GM12878 (cell line): ENCODE data around the gene IRAK2. TPM values are rescaled to one million over a fixed set of nuclear protein-coding genes. Genes with fewer than 3 reads are reported as not detected.

Source experiments
- ATAC-seq: fragments of 200-7000 bp; cut with Tn5 transposase; 3 replicates; pipeline ENCODE4 v1.9.1; 2020; ENCODE audit warnings: mild to moderate bottlenecking, moderate library complexity
- BruUV-seq: library from RNA; stranded (reverse); fragments of 400-500 nt; replicated peaks from 2 replicates; lab custom pipeline; 2021; lab: Mats Ljungman, UMichigan
- CTCF ChIA-PET: fragments of 300-600 bp; sonication (Branson Sonifier 250); formaldehyde crosslinking; extraction: SDS; loops from one replicate; lab custom pipeline; 2021; ENCODE audit warnings: inconsistent platforms; lab: Yijun Ruan, JAX
- POLR2A ChIA-PET: fragments of 350-600 bp; formaldehyde crosslinking; extraction: SDS; loops from one replicate; lab custom pipeline; 2021; ENCODE audit warnings: inconsistent platforms; lab: Charles Lee
- RAD21 ChIA-PET: fragments of 300-600 bp; sonication (Branson Sonifier 250); formaldehyde crosslinking; loops from one replicate; lab custom pipeline; 2023; ENCODE audit warnings: antibody characterized with exemption; ENCODE audit not compliant: unreplicated experiment; lab: Charles Lee
- SMC1A ChIA-PET: fragments of 300-600 bp; sonication (Branson Sonifier 250); formaldehyde crosslinking; loops from one replicate; lab custom pipeline; 2023; ENCODE audit not compliant: unreplicated experiment, uncharacterized antibody; lab: Charles Lee
- DNase-seq: peaks from one replicate; pipeline ENCODE4 v3.0.0-alpha.2; 2011; ENCODE audit warnings: low read depth, low spot score
- FAIRE-seq: peaks from 3 replicates; lab custom pipeline; 2011; peaks lifted over from hg19 to GRCh38; lab: Jason Lieb, UNC
- H2AFZ ChIP-seq: 2 replicates; pipeline ENCODE4 v1.6.0; 2011; ENCODE audit warnings: low read depth, low read length, control low read depth; ENCODE audit not compliant: control insufficient read depth
- H3K27ac ChIP-seq: 2 replicates; pipeline ENCODE4 v1.5.1; 2011; ENCODE audit warnings: control low read depth; ENCODE audit not compliant: control insufficient read depth, insufficient read depth
- H3K27me3 ChIP-seq, 2 experiments: replicated peaks in 1 of 2; 2 replicates each; pipeline versions ENCODE4 v1.6.0 to v1.6.1; 2011; ENCODE audit warnings: low read length in 1 of 2; ENCODE audit not compliant: control insufficient read depth in 2 of 2, insufficient read depth in 2 of 2
- H3K36me3 ChIP-seq, 2 experiments: 2 replicates each; pipeline ENCODE4 v1.5.1; 2011; ENCODE audit warnings: low read length in 1 of 2; ENCODE audit not compliant: control insufficient read depth in 2 of 2, insufficient read depth in 2 of 2
- H3K4me1 ChIP-seq: 2 replicates; pipeline ENCODE4 v1.6.1; 2011; ENCODE audit warnings: mild to moderate bottlenecking, low read length, moderate library complexity, mixed read lengths; ENCODE audit not compliant: control insufficient read depth, insufficient read depth
- H3K4me2 ChIP-seq: 2 replicates; pipeline ENCODE4 v1.6.0; 2011; ENCODE audit warnings: control low read depth; ENCODE audit not compliant: control insufficient read depth, insufficient read depth
- H3K4me3 ChIP-seq: fragments of 200-600 bp; sonication (generic); 2 replicates; pipeline ENCODE4 v1.5.1; 2016
- H3K79me2 ChIP-seq: 2 replicates; pipeline ENCODE4 v1.6.0; 2011; ENCODE audit warnings: low read length; ENCODE audit not compliant: control insufficient read depth, insufficient read depth
- H3K9ac ChIP-seq: 2 replicates; pipeline ENCODE4 v1.8.0; 2011; ENCODE audit warnings: low read length, control low read depth, mixed read lengths; ENCODE audit not compliant: control insufficient read depth, insufficient read depth
- H3K9me3 ChIP-seq: replicated peaks from 3 replicates; pipeline ENCODE4 v1.5.1; 2011; ENCODE audit warnings: mild to moderate bottlenecking, low read length; ENCODE audit not compliant: control insufficient read depth, insufficient read depth
- H4K20me1 ChIP-seq: 2 replicates; pipeline ENCODE4 v1.6.0; 2011; ENCODE audit not compliant: control insufficient read depth, insufficient read depth
- BHLHE40 ChIP-seq, 2 experiments: fragments of 450-650 bp in 1 of 2; IDR thresholded peaks; 2 replicates each; pipeline ENCODE4 v1.6.1; 2011 to 2017; ENCODE audit warnings: low read depth in 2 of 2, borderline replicate concordance in 1 of 2, improper control_type of control experiment in 1 of 2, low read length in 1 of 2, mild to moderate bottlenecking in 1 of 2
- CBFB ChIP-seq: IDR thresholded peaks from 2 replicates; pipeline ENCODE4 v1.6.1; 2016; ENCODE audit warnings: antibody characterized with exemption, low read depth
- CEBPZ ChIP-seq: fragments of 150-350 bp; IDR thresholded peaks from 2 replicates; pipeline ENCODE4 v1.6.1; 2016; ENCODE audit warnings: low read depth, low read length
- CREM ChIP-seq: IDR thresholded peaks from 2 replicates; pipeline ENCODE4 v1.6.1; 2014; ENCODE audit warnings: antibody characterized with exemption, low read depth
- DPF2 ChIP-seq: fragments of 450-650 bp; IDR thresholded peaks from 2 replicates; pipeline ENCODE4 v1.6.1; 2017; ENCODE audit warnings: mild to moderate bottlenecking
- EP300 ChIP-seq, 2 experiments: fragments of 150-350 bp in 1 of 2; IDR thresholded peaks; 2 replicates each; pipeline ENCODE4 v1.6.1; 2011 to 2012; ENCODE audit warnings: low read depth in 2 of 2, low read length in 2 of 2, borderline replicate concordance in 1 of 2, improper control_type of control experiment in 1 of 2, inconsistent platforms in 1 of 2; ENCODE audit not compliant: control insufficient read depth in 1 of 2
- IKZF1 ChIP-seq: fragments of 450-650 bp; conservative IDR thresholded peaks from 2 replicates; pipeline ENCODE4 v1.6.1; 2017; ENCODE audit warnings: antibody characterized with exemption, mild to moderate bottlenecking
- NR2C1 ChIP-seq: fragments of 450-650 bp; IDR thresholded peaks from 2 replicates; pipeline ENCODE4 v1.6.1; 2017; ENCODE audit warnings: antibody characterized with exemption, mild to moderate bottlenecking, moderate library complexity
- NR2F1 ChIP-seq: fragments of 450-650 bp; conservative IDR thresholded peaks from 2 replicates; pipeline ENCODE4 v1.6.1; 2017; ENCODE audit warnings: mild to moderate bottlenecking
- PKNOX1 ChIP-seq: fragments of 450-650 bp; IDR thresholded peaks from 2 replicates; pipeline ENCODE4 v1.6.1; 2016; ENCODE audit warnings: mild to moderate bottlenecking
- SREBF1 ChIP-seq: IDR thresholded peaks from 2 replicates; pipeline ENCODE4 v1.6.1; 2012; ENCODE audit warnings: mild to moderate bottlenecking, low read length
- STAT3 ChIP-seq: IDR thresholded peaks from 2 replicates; pipeline ENCODE4 v1.6.1; 2011; ENCODE audit warnings: low read depth, low read length, improper control_type of control experiment
- TBL1XR1 ChIP-seq: IDR thresholded peaks from 2 replicates; pipeline ENCODE4 v1.6.1; 2012; ENCODE audit warnings: low read depth, low read length, improper control_type of control experiment
- YBX1 ChIP-seq: fragments of 450-650 bp; IDR thresholded peaks from 2 replicates; pipeline ENCODE4 v1.6.1; 2016; ENCODE audit warnings: antibody characterized with exemption
- ZNF274 ChIP-seq: IDR thresholded peaks from one replicate; pipeline ENCODE4 v1.8.0; 2011; ENCODE audit not compliant: insufficient read length, insufficient read depth
- WGBS: methylation state at CpG from one replicate; pipeline ENCODE4 v1.1.6; 2016; ENCODE audit warnings: low lambda C conversion rate; ENCODE audit not compliant: insufficient replicate concordance, insufficient coverage; ENCODE audit errors: missing lambda C conversion rate; 5-methylcytosine and 5-hydroxymethylcytosine counted together
- in situ Hi-C: fragments of 300-500 bp; cut with MboI; formaldehyde crosslinking; loops from 9 replicates; pipeline ENCODE4 v1.14.3; 2018; ENCODE audit warnings: mixed read lengths
- intact Hi-C: fragments of 100-400 bp; cut with micrococcal nuclease; formaldehyde crosslinking; loops from one replicate; pipeline ENCODE4 v1.14.2; 2022; ENCODE audit not compliant: unreplicated experiment
- polyA plus RNA-seq, 11 experiments: library from polyadenylated mRNA; depleted of rRNA in 4 of 11; unstranded in 6 of 11; stranded (reverse) in 5 of 11; fragments of >200 nt; fragmentation: Nextera tagmentation in 4 of 11; fragmentation: Illumina TruSeq in 1 of 11; extraction: Ambion mirVana in 4 of 11; extraction: Trizol in 1 of 11; gene quantifications; 1 replicate in 1 of 11; 2 replicates in 10 of 11; pipeline versions ENCODE4 v1.2.1 to v1.2.3, GENCODE V29; 2011 to 2016; ENCODE audit warnings: inconsistent platforms in 2 of 11, missing spikeins in 2 of 11, low read depth in 1 of 11
- total RNA-seq, 4 experiments: library from RNA; depleted of rRNA in 3 of 4; stranded (reverse); fragments of >200 nt in 3 of 4; fragmentation: Illumina TruSeq in 1 of 4; extraction: Trizol in 1 of 4; gene quantifications; 2 replicates each; pipeline versions ENCODE4 v1.2.1 to v1.2.3, GENCODE V29; 2013 to 2021
- TF ChIP-seq, protein P1 (sequence below): IDR thresholded peaks from 2 replicates; pipeline ENCODE4 v1.6.1; 2012; ENCODE audit warnings: low read depth, low read length, improper control_type of control experiment

IRAK2 gene
- total and polyA plus RNA-seq, 10 of the 15 experiments (the other 5 are each of a cell fraction or from before 2014, with no cell fraction given), result 0.48 to 5.7 (median 4.5) TPM

GRCh38 chr3:10288575-10288960, 123.8 kb downstream of the IRAK2 start:
- H3K27ac ChIP-seq, result no peak overlapping the region
- no peak overlapping the region for H3K4me2 ChIP-seq
- RAD21 ChIA-PET, result no interaction called here
- in situ Hi-C loops, result no loop called here
- no peaks in the 10 kb centered on the region; the same call in 1 of the 2 replicates for H4K20me1 ChIP-seq
- H3K79me2 ChIP-seq, result no peaks in the 10 kb centered on the region; the same call in 1 of the 2 replicates
- no peak for TF ChIP-seq TBL1XR1
- no peak for TF ChIP-seq NR2F1
- TF ChIP-seq IKZF1, result no peak
- TF ChIP-seq CREM, result no peak
- no peak for TF ChIP-seq YBX1
- TF ChIP-seq, protein P1, sequence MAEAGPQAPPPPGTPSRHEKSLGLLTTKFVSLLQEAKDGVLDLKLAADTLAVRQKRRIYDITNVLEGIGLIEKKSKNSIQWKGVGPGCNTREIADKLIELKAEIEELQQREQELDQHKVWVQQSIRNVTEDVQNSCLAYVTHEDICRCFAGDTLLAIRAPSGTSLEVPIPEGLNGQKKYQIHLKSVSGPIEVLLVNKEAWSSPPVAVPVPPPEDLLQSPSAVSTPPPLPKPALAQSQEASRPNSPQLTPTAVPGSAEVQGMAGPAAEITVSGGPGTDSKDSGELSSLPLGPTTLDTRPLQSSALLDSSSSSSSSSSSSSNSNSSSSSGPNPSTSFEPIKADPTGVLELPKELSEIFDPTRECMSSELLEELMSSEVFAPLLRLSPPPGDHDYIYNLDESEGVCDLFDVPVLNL, result no peak
- no peak for TF ChIP-seq CBFB
- TF ChIP-seq ZNF274, result no peak
- TF ChIP-seq SREBF1, result no peak
- TF ChIP-seq PKNOX1, result no peak
- no peak for TF ChIP-seq DPF2
- TF ChIP-seq NR2C1, result no peak
- no peak for TF ChIP-seq BHLHE40 (IDR thresholded peaks at IDR 0.05; ENCODE audit: borderline replicate concordance in 1 of 2, low read depth in 2 of 2, low read length in 1 of 2)
- no peak for TF ChIP-seq STAT3
- TF ChIP-seq EP300 (IDR thresholded peaks at IDR 0.05; ENCODE audit: borderline replicate concordance in 1 of 2, control insufficient read depth in 1 of 2, low read depth in 2 of 2, low read length in 2 of 2), result no peak
- TF ChIP-seq CEBPZ, result no peak
- no peak overlapping the region for H2AFZ ChIP-seq
- ATAC-seq, result no peak
- no peak for DNase-seq
- H3K27me3 ChIP-seq, result no peaks in the 10 kb centered on the region
- SMC1A ChIA-PET, result interaction anchor here (0.8 kb wide), 1 partner anchor 125 kb away, joined by 4 read pairs; no protein-coding TSS in a partner anchor
- no peak for FAIRE-seq
- POLR2A ChIA-PET, result no interaction called here
- no peak overlapping the region for H3K4me3 ChIP-seq
- peaks cover 8 to 14% of the 10 kb centered on the region in 2 experiments for H3K36me3 ChIP-seq
- H3K4me1 ChIP-seq, result peaks cover 12% of the 10 kb centered on the region; the same call in 1 of the 2 replicates
- H3K9ac ChIP-seq, result no peak overlapping the region
- BruUV-seq, result no TSS peak
- CTCF ChIA-PET, result interaction anchor here (1.2 kb wide), 1 partner anchor 25 kb away, joined by 5 read pairs; no protein-coding TSS in a partner anchor
- intact Hi-C loops, result no loop called here
- no peaks in the 10 kb centered on the region for H3K9me3 ChIP-seq
- 76% methylated on average over 11 of the region's 11 CpGs for WGBS
